ENCODE measurements around the gene KLHL36.

KLHL36 gene

DNA sequence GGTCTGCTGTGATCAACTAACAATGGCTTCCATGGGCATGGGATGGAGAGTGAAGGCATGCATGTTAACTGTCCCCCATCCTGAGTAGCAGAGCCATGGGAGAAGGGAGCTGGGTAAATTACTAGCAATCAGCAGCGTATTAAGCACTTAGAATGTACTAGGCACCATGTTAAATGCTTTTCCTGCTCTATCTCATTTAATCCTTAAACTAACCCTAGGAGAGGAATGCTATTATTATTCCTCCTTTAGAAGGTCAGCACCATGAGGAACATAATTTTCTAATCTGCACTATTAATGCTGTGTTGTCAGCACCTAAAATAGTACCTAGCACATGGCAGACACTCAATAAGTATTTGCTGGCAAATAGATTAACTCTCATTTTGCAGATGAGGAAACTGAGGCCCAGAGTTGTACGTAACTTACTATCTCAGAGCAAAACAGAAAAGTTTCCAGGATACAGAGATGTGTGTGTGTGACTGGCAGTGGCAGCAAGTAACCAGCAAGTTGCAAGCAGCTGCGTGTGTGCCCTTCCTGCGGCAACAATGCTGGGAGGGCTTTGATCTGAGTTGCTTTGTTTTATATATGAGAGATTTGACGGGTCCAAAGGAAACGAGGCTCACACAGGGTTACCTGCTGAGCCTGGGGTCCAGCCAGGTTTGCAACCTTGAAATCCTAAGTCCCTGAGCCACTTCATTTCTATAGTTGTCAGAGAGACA lies 6.5 kb upstream of the KLHL36 start:
- DNase-seq (ENCODE audit: low read depth in 2 of 2): no peak

DNA sequence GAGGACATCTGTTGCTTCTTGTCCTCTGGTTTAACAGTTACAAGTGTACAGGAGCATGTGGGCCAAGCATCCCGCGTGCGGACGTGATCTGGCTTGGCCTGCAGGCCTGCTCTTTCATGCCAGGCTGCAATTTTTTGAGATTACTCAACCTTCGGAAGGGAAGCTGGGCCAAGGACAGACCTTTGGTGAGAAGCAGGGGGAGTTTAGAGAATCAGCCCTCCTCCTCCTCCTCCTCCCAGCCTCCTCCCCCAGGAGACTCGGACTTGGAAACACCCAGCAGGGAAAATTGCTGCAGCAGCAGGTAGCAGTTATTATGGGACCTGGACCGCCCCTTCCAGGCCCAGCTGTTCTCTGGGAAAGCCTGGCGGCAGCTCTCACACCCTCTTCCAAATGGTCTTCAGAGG lies 5.1 kb upstream of the KLHL36 start:
- DNase-seq (ENCODE audit: low read depth in 2 of 2): no peak

DNA sequence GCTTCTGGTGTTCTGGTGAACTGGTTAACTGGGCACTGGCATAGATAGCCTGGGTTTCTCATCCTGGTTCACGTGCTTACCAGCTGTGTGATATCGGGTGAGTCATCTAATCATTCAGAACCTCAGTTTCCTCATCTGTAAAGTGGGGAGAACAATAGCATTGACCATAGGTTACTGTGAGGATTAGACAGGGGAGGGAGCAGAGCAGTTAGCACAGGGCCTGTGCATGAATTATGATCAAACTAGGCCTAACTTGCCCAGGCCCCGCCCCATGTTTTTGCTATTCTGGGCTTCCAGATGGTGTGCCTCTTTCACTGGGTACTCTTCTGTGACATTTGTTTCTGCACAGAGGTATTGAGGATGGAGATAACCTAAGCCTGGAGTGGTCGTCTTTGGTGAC lies 4.6 kb upstream of the KLHL36 start:
- no peak for DNase-seq (ENCODE audit: low read depth in 2 of 2)

DNA sequence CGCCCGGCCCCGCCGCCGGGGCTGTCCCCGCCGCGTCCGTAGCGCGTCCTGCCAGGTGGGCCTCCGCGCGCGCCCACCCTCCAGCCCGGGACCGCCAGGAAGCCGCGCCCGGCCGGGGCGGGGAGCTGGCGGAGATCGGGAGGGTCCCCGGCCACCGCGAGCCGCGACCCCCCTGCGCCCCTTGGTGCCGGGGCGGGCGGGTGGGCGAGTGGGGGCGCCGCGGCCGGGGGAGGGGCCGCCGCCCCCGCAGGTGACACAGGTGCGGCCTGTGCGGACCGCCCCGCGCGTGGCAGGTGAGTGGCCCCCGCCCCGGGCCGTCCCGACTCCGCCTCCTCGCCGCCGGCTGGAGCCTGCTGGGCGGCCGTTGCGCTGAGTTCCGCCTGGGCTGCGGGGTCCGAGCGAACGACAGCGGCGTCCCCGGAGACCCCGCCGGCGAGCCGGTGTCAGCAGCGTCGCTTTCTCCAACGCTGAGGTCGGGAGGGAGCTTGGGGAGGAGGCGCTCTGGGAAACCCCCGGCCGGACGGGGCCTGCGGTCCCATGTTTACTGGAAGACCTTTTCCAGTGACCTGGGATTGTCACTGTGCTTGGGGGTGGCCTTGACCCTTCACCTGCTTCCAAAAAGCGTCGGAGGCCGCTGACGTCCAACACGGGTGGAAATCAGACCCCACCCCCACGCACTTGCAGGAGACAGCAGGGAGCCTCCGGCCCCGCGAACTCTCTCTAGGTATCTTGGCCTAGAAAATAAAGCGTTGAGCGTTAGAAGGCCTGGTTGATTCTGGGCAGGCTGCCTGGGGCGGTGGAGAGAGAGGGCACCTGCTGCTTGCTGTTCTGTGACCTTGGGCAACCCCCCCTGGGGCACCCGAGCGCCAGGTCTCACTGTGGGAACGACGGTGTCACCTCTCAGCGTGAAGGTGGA lies 542 bp downstream of the KLHL36 start:
- no peak for DNase-seq (ENCODE audit: low read depth in 2 of 2)

DNA sequence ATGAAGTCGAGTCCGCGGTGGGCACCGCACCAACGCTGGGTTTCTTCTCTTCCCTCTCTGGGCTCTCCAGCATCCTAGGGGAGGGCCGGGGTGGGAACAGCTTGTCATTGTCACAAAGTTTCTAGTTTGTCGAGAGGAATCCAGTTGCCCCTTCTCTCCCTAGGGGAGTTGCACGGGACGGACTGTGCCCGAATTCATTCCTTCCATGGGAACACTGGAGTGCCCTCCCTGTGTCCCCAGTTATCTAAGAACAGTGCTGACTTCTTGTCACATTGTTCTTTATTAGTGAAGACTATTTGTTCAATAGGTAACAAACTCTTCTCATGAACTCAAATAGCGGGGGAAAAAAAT lies 1.2 kb downstream of the KLHL36 start:
- no peak for DNase-seq (ENCODE audit: low read depth in 2 of 2)

DNA sequence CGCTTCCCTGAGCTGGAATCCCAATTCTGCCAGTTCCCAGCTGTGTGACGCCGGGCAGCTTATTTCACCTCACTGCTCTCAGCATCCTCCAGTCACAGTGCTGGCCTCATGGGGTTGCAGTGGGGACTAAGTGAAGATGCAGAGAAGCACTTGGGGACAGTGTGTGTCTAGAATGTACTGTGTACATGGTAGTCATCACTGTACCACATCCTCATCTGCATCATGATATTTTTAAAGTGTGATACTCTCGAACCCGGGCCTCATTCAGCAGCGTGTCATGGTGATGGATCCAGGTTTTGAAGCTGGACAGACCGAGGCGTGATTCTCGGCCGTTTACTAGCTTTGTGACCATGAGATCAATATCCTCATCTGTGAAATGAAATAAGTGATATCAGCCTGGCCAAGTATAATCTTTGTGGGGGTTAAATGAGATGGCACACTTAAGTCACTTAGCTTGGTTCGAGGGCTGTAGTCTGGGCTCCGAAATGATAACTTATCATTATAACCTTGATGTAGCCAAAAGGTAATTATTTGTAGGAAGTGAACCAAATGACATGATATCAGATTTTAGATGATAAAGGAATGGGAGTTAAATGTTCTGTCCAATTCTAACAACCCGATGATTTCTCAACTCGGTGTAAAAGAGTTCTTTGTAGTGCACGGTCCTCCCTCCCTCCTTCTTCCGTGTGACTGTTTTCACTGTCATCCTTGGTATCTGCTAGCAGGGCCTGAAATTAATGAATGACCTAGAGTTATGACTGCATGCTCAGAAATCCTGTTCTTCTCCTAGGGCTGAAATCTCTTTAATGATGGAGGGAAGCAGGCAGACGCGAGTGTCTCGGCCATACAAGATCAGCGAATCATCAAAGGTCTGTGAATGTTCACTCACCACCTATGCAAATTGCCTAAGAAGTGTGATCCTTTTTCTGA lies 2.0 kb downstream of the KLHL36 start:
- DNase-seq (ENCODE audit: low read depth in 2 of 2): no peak

DNA sequence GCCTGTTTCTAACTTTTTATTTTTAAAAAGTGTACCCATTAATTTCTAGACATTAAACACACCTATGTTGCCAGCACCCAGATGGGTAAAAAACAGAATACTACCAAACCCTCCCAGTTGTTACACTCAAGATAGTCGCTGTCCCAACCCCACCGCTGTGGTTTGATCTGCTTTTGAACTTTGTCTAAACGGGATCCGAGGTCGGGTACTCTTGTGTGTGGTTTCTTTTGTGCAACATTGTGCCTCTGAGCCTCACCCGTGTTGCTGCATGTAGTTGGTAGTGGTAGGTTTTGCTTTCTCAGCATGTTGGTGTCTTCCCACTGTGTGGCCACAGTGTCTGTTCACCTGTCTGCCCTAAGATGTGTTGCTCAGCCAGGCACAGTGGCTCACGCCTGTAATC lies 4.3 kb downstream of the KLHL36 start:
- DNase-seq (ENCODE audit: low read depth in 2 of 2): no peak

DNA sequence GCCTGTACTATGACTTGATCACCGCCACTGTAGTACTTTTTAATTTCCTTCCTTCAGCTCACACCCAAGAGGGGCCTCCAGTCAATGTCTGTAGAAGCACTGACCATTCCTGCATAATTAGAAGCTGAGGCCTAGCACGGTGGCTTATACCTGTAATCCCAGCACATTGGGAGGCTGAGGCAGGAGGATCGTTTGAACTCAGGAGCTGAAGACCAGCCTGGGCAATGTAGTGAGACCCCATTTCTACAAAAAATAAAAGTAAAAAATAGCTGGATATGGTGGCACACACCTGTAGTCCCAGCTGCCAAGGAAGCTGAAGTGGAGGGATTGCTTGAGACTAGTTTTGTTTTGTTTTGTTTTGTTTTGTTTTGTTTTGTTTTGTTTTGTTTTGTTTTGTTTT lies 5.9 kb downstream of the KLHL36 start:
- DNase-seq (ENCODE audit: low read depth in 2 of 2): no peak

DNA sequence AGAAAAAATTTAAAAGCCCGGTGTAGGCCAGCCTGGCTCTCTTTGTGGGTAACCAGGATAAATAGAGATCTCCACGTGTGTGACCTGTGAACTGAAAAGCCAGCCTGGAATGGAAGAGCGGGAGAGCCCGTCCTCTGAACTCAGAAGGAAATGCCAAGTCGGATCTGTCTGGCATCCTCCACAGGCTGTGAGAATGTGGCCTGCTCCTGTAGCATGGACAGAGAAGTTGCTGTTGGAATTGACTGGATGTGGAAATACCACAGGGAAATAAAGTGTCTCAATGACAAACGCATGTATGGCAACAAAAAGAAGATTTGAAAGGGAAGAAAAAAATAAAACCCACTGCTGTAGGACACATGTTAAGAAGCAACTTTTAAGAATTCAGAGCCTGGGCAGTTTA lies 6.7 kb downstream of the KLHL36 start:
- no peak for DNase-seq (ENCODE audit: low read depth in 2 of 2)

DNA sequence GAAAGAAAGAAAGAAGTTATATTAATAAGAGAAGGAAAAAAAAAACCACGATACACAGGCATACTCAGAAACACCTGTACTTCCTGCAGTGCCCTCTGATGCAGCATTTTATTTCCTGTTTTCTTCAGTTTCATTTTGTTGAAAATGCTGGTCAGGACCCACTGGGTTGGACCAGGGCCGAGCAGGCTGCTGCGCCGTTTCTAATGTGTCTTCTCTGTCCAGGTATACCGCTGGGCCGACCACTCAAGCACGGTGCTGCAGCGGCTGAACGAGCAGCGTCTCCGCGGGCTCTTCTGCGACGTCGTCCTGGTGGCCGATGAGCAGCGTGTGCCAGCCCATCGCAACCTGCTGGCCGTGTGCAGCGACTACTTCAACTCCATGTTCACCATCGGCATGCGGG lies 8.3 kb downstream of the KLHL36 start:
- no peak for DNase-seq (ENCODE audit: low read depth in 2 of 2)

DNA sequence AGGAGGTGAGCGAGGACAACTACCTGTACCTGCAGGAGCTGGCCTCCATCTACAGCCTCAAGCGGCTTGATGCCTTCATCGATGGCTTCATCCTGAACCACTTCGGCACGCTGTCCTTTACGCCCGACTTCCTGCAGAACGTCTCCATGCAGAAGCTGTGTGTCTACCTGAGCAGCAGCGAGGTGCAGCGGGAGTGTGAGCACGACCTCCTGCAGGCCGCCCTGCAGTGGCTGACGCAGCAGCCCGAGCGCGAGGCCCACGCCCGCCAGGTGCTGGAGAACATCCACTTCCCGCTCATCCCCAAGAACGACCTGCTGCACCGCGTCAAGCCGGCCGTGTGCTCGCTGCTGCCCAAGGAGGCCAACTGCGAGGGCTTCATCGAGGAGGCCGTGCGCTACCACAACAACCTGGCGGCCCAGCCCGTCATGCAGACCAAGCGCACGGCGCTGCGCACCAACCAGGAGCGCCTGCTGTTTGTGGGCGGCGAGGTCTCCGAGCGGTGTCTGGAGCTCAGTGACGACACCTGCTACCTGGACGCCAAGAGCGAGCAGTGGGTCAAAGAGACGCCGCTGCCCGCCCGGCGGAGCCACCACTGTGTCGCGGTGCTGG lies 9.0 kb downstream of the KLHL36 start:
- no peak for DNase-seq (ENCODE audit: low read depth in 2 of 2)

DNA sequence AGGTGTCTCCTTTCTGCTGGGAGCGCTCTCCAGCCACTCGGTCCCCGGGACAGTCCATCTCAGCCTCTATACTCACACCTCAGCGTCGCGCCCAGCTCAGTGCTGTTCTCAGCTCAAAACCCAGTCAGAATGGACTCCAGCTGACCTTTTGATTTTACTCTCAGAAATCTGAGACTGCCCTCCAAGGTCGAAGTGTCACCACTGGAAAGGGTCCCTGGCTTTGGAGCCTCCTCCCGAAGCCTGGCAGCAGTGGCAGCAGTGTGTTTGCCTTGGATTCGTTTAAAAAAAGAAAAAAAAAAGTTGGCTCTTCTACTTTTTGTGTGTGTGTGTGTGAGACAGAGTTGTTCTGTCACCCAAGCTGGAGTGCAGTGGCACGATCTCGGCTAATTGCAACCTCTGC lies 10.4 kb downstream of the KLHL36 start:
- no peak for DNase-seq (ENCODE audit: low read depth in 2 of 2)

DNA sequence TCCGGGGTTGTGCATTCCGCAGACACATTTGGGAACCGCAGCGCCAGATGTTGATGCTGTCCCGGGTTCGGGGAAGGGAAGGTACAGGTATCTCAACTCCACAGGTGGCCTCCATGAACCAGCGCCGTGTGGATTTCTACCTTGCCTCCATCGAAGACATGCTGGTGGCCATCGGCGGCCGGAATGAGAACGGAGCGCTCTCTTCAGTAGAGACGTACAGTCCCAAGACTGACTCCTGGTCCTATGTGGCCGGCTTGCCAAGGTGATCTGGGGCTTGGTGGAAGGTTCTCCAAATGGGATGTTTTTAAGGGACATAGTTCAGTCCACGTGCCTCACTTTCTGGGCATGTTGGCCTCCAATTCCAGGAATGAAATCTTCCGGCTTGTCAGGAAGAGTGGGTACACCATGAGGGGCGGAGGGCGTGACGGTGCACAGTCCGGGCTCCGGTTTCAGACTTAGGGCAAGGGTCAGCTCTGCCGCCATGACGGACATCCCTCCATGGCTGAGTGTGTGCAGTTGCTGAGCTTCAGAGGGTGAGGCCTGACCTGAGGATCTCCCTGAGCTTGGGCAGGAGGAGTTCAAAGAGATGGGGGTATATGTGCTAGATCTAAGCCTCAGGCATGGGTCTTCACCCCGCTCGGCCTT lies 11.5 kb downstream of the KLHL36 start:
- no peak for DNase-seq (ENCODE audit: low read depth in 2 of 2)

DNA sequence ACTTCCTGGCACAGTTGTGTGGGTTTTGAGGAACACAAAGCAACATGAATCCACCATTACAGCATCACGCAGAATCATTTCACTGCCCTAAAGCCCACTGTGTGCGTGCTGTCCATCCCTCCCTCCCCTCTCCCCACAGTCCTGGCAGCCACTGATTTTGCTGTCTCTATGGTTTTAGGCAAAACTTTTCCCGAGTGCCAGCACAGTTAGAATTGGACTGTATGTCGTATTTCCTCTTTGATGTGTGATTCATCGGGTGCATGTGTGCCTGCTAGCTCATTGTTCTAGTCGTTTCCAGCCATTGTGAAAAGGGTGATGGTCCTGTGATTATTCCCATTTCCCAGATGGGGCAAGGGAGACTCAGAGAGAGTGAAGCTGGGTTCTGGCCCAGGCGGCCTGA lies 12.7 kb downstream of the KLHL36 start:
- DNase-seq (ENCODE audit: low read depth in 2 of 2): no peak

DNA sequence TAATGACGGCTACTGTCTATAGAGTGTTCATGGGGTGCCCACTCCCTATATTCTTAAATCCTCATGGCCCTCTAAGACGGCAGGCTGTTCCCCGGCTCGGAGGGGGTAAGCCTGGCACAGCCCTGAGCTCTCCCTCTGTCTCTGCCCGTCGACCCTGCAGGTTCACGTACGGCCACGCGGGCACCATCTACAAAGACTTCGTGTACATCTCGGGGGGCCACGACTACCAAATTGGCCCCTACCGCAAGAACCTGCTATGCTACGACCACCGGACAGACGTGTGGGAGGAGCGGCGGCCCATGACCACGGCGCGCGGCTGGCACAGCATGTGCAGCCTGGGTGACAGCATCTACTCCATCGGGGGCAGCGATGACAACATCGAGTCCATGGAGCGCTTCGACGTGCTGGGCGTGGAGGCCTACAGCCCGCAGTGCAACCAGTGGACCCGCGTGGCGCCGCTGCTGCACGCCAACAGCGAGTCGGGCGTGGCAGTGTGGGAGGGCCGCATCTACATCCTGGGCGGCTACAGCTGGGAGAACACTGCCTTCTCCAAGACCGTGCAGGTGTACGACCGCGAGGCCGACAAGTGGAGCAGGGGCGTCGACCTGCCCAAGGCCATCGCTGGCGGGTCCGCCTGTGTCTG lies 13.2 kb downstream of the KLHL36 start:
- no peak for DNase-seq (ENCODE audit: low read depth in 2 of 2)

DNA sequence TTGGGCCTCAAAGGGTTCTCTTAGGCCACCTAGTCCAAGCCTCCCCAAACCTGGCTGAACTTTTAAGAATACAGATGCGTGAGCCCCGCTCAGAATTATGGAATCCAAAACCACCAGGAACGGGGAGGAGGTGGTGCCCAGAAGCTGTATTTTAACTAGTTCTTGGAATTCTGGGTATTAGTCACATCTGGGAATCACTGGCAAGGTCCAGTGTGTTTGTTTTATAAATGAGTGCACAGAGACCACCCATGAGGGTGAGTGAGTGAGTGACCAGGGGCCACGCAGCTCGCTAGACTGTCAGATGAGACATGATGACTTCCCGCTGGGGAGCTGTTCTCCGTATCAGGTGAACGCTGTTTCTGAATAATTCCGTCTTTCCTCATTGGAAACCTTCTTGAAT lies 14.2 kb downstream of the KLHL36 start:
- no peak for DNase-seq (ENCODE audit: low read depth in 2 of 2)

DNA sequence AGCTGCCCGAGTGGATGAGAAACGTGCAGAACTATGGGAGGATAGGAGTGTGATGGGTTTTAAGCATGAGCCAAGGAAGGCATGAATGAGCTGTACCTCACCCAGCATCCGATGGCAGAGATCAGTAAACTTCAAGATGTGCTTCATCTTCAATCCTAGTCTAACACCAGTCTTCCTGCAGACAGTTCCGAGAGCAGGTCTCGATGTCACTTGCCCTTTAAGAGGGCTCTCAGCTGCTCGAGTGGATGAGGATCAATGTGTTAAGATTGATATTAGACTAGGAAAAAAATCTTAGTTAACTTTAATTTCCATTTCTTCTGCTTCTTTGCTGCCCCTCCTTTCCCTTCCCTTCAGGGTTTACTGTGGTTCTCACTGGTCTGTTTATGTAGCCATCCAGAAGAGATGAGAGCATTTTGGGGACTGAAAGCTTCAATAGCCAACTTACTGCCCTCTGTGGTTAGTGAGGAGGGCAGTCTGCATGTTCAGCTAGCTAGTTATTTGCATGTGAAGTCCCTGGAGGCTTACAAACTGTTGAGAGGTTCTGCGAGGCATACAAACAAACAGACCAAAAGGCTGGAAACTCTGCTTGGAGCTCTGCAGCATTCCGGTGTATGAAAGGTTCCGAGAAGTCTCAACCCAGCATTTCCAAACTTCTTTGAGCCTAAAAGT lies 15.3 kb downstream of the KLHL36 start:
- DNase-seq (ENCODE audit: low read depth in 2 of 2): no peak

DNA sequence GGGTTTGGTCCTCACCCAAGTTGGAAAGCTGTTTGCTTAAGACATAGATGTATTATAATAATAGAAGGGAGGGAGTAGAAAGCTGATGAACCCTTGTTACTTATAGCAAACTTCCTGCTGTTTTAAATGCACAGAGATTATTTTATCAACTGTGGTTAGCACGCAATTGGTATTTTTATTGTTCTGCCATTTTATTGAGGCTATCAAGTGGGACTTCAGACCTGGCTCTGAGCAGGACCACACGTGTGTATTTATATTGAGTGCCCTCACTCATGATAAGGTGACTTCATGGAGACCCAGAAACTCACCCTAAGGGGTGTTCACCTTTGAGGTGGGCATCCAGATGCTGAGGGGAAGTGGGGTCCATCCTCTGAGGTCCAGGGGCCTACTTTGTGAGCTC lies 17.0 kb downstream of the KLHL36 start:
- DNase-seq (ENCODE audit: low read depth in 2 of 2): no peak

DNA sequence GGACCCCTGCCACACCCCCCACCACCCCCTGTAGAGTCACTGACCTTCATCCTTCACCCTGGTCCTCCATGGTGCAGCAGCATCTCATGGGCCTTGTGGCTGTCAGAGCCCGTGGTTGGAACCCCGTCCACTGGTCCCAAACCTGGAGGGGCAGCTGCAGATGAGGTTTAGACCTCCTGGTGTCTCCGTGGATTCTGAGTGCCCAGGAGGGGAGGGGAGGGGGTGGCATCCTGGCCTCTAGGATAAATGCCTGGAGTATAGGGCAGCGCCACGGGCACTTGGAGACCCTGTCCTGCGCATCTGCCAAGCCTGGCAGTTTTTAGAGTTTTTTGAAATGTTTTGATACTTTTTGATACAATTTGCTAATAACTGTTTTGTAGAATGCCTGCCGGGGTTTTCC lies 17.5 kb downstream of the KLHL36 start:
- DNase-seq (ENCODE audit: low read depth in 2 of 2): no peak

DNA sequence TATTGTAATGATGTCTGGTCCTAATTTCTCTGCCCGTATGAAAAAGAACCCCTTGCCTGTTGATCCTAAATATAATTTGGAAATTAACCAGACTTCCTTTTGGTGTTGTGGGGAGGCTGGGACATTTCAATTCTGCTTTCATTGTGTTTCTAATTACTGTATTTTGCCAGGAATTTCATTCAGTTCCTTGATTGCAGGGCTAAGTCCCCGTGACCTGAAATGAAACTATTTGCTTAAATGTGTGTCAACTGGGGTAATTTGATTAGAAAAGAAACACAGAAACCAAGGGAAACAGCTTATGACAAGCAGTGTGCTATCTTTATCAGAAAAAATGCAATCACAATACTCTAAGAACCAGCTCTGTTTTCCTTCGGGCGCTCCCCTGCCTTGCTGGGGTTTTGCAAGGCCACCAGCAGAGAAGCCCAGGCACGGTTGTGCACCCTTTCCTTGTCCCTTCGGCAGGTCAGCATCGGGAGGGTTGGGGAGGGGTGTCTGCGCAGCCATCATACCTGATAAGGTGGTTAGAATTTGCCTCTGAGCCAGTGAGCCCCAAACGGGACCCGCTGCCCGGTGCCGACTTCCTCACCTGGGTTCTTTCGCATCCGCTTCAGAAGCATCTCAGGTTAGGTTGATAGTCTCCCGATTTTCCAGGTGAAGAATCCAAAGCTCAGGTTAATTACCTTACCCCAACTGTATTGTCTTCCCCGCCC lies 19.4 kb downstream of the KLHL36 start:
- no peak for DNase-seq (ENCODE audit: low read depth in 2 of 2)
